ENCODE measurements around the gene TM4SF5.
A peak's percentile ranks its signal among the peaks of the same experiment; 100 is the strongest.

The TM4SF5 gene

DNA sequence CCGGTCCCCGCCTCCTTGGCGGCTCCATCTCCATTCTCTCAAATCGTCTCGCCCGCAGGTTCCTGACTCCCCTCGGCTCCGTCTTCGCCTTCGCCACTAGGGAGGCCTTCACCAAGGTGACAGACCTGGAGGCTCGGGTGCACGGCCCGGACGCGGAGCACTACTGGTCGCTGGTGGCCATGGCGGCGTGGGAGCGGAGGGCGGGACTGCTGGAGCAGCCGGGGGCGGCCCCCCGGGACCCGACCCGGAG is 17.9 kb downstream of the TM4SF5 start:
- no peak for TF ChIP-seq CTCF (IDR thresholded peaks at IDR 0.05; ENCODE audit: low read depth, low read length, missing control alignments)
- DNase-seq (ENCODE audit: low read depth), result no peak

GRCh38 chr17:4789951-4790704 is 18.4 kb downstream of the TM4SF5 start:
- TF ChIP-seq CTCF (IDR thresholded peaks at IDR 0.05; ENCODE audit: low read depth, low read length, missing control alignments), result peak; percentile 76
- H3K4me3 ChIP-seq (ENCODE audit: low read depth, low read length), result peak overlapping the region; percentile 68
- DNase-seq (ENCODE audit: low read depth), result peak; percentile 46

More for the DNA sequence above, 17.9 kb downstream of the TM4SF5 start:
- peak overlapping the region; percentile 68 for H3K4me3 ChIP-seq (ENCODE audit: low read depth, low read length)

DNA sequence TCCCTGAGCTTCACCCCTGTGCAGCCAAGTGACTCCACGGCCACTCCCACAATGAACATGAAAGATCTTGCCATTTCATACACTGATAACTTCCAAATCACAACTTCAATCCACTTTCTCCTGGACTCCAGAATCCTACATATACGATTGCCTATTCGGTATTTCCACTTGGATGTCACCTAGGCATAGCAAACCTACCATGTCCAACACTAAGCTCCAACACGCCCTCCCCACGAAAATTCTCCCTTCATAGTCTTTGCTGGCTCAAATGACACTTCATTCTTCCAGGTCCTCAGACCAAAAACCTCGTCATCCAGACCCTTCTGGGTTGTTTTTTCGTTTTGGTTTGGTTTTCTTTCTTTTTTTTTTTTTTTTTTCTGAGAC is 19.0 kb downstream of the TM4SF5 start:
- peak overlapping the region; percentile 68 for H3K4me3 ChIP-seq (ENCODE audit: low read depth, low read length)
- no peak for DNase-seq (ENCODE audit: low read depth)
- TF ChIP-seq CTCF (IDR thresholded peaks at IDR 0.05; ENCODE audit: low read depth, low read length, missing control alignments), result no peak

GRCh38 chr17:4795168-4795567 is 23.5 kb downstream of the TM4SF5 start:
- no peak for DNase-seq (ENCODE audit: low read depth)
- TF ChIP-seq CTCF (IDR thresholded peaks at IDR 0.05; ENCODE audit: low read depth, low read length, missing control alignments), result no peak
- H3K4me3 ChIP-seq (ENCODE audit: low read depth, low read length), result no peak overlapping the region

DNA sequence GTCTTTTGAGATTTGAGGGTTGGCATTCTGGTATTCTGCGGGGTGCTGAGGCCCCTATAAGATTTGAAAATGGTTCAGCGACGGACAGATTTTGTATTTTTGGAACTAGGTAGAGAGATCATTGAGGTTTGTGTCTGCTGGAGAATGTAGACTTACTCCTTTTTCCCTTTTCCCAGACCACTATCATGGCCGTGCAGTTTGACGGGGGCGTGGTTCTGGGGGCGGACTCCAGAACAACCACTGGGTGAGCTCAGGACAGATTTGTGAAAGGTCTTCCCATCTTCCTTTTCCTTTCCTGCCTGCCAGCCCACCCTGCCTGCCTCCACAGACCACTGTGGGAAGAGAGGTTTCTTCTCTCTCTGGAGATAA is 24.9 kb downstream of the TM4SF5 start:
- peak overlapping the region; percentile 97 for H3K4me3 ChIP-seq (ENCODE audit: low read depth, low read length)
- TF ChIP-seq CTCF (IDR thresholded peaks at IDR 0.05; ENCODE audit: low read depth, low read length, missing control alignments), result no peak
- no peak for DNase-seq (ENCODE audit: low read depth)

DNA sequence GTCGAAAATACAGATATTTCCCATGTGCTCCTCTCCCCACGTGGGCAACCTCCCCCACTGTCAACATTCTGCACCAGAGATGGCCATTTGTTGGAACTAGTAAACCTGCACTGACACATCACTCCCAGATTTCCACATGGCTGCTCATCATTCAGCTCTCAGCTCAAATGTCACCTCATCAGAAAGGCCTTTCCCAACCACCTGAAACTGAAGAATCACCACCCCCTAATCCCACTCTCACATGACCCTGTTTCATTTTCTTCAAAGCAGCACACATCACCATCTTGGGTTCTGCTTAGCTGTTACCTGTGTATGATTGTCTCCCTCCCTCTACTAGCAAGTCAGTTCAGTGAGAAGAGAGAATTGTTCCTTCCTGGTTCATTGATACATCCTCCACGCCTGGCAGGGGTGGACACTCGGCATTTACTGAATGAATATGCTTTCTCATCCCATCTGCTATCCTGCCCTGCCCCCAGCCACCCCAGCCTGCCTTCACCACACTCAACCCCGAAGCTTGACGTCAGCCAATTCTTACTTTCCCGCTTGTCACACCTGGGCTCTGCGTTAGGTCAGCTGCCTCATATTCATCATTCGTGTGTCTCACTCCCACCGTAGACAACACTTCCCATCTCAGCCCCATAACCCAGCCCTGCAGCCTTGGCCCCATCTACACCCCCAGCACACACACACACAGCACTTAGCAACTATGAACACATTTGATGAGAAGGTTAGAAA is 28.9 kb downstream of the TM4SF5 start:
- TF ChIP-seq CTCF (IDR thresholded peaks at IDR 0.05; ENCODE audit: low read depth, low read length, missing control alignments), result no peak
- no peak overlapping the region for H3K4me3 ChIP-seq (ENCODE audit: low read depth, low read length)
- no peak for DNase-seq (ENCODE audit: low read depth)

- no peak for TF ChIP-seq CTCF (IDR thresholded peaks at IDR 0.05; ENCODE audit: low read depth, low read length, missing control alignments)
- H3K4me3 ChIP-seq (ENCODE audit: low read depth, low read length), result no peak within 1 kb of the TSS
- DNase-seq (ENCODE audit: low read depth), result no peak
Measured at GRCh38 chr17:4802228-4802627, 30.5 kb downstream of the TM4SF5 start, which contains the start of gene C17orf114. Gene C17orf114, minus strand, starts transcription at chr17:4802328.

All from GM12864 (cell line).